ENCODE data around the gene AMPD1.

AMPD1 gene

GRCh38 chr1:114638910-114639309 is 56.4 kb downstream of the AMPD1 start:
- DNase-seq (ENCODE audit: low read depth in 3 of 3) = no peak

- DNase-seq (ENCODE audit: low read depth in 3 of 3) = no peak
These were observed 62.9 kb downstream of the AMPD1 start for GRCh38 chr1:114632427-114632826.

GRCh38 chr1:114627107-114627506 is 68.2 kb downstream of the AMPD1 start:
- DNase-seq (ENCODE audit: low read depth in 3 of 3) = no peak

- DNase-seq (ENCODE audit: low read depth in 3 of 3) = no peak
These were observed 72.0 kb downstream of the AMPD1 start for GRCh38 chr1:114623364-114623763.
